Measurements from ENCODE around the gene PBX4. TPM values are rescaled to one million over a fixed set of nuclear protein-coding genes. Genes with fewer than 3 reads are reported as not detected.

PBX4 gene
- total and polyA plus RNA-seq, 10 of the 15 experiments (the other 5 are each of a cell fraction or from before 2014, with no cell fraction given): 0.18 to 17.3 (median 4.2) TPM

GRCh38 chr19:19547674-19548336 lies 70.7 kb downstream of the PBX4 start:
- Histone ChIP-seq H3K79me2 (ENCODE audit: control insufficient read depth, insufficient read depth, low read length) (no peaks in the 10 kb centered on the region), H4K20me1 (ENCODE audit: control insufficient read depth, insufficient read depth) (no peaks in the 10 kb centered on the region), H3K9me3 (replicated peaks; ENCODE audit: control insufficient read depth, insufficient read depth, low read length) (no peaks in the 10 kb centered on the region), H3K27me3 (replicated peaks in 1 of 2; ENCODE audit: control insufficient read depth in 2 of 2, insufficient read depth in 2 of 2, low read length in 1 of 2) (no peaks in the 10 kb centered on the region), H3K27ac (ENCODE audit: control insufficient read depth, insufficient read depth) (no peak overlapping the region), H3K9ac (ENCODE audit: control insufficient read depth, insufficient read depth, low read length) (no peak overlapping the region), H3K4me1 (ENCODE audit: control insufficient read depth, insufficient read depth, low read length) (no peaks in the 10 kb centered on the region), H3K36me3 (ENCODE audit: control insufficient read depth in 2 of 2, insufficient read depth in 2 of 2, low read length in 1 of 2) (no peaks in the 10 kb centered on the region), H2AFZ (ENCODE audit: control insufficient read depth, low read depth, low read length) (no peak overlapping the region), H3K4me2 (ENCODE audit: control insufficient read depth, insufficient read depth) (no peak overlapping the region), H3K4me3 (no peak overlapping the region)
- no TSS peak for BruUV-seq (replicated peaks)
- CTCF ChIA-PET: interaction anchor here (1.0 kb wide), 1 partner anchor 101 kb away, joined by 3 read pairs; no protein-coding TSS in a partner anchor
- TF ChIP-seq BACH1 (IDR thresholded peaks at IDR 0.05; ENCODE audit: borderline replicate concordance) (no peak), BHLHE40 (IDR thresholded peaks at IDR 0.05; ENCODE audit: borderline replicate concordance in 1 of 2, low read depth in 2 of 2, low read length in 1 of 2) (no peak), POU2F2 (IDR thresholded peaks at IDR 0.05; ENCODE audit: borderline replicate concordance, low read depth, low read length) (no peak), ZNF592 (IDR thresholded peaks at IDR 0.05) (no peak), HCFC1 (IDR thresholded peaks at IDR 0.05; ENCODE audit: low read length) (no peak), MTA2 (IDR thresholded peaks at IDR 0.05; ENCODE audit: low read depth) (no peak), ESRRA (IDR thresholded peaks at IDR 0.05; ENCODE audit: low read length) (no peak), BRCA1 (IDR thresholded peaks at IDR 0.05; ENCODE audit: low read depth, low read length) (no peak), ZNF24 (IDR thresholded peaks at IDR 0.05) (no peak), ZNF622 (IDR thresholded peaks at IDR 0.05) (no peak), EED (IDR thresholded peaks at IDR 0.05; ENCODE audit: low read depth) (no peak), NRF1 (conservative IDR thresholded peaks at IDR 0.05; ENCODE audit: low read depth, low read length) (no peak)
- intact Hi-C loops (cut with micrococcal nuclease; ENCODE audit: unreplicated experiment) (no loop called here), in situ Hi-C loops (cut with MboI) (loop anchor here (25.0 kb wide), 4 partner anchors 864 to 1489 kb away; partner anchors contain the start of genes ZNF66 and ZNF737)
- 35% methylated on average over 15 of the region's 15 CpGs for WGBS (ENCODE audit: insufficient coverage, insufficient replicate concordance, low lambda C conversion rate, missing lambda C conversion rate)
- POLR2A ChIA-PET: no interaction called here
- SMC1A ChIA-PET (ENCODE audit: uncharacterized antibody, unreplicated experiment): interaction anchor here (1.1 kb wide), 1 partner anchor 51 kb away, joined by 3 read pairs; no protein-coding TSS in a partner anchor
- FAIRE-seq (no peak), DNase-seq (ENCODE audit: low read depth, low spot score) (no peak), ATAC-seq (no peak)
- RAD21 ChIA-PET (ENCODE audit: unreplicated experiment): interaction anchor here (0.7 to 1.4 kb wide), 2 partner anchors 16 to 68 kb away, joined by 3 read pairs; no protein-coding TSS in a partner anchor
